ENCODE data around the gene PI16. TPM values are rescaled to one million over a fixed set of nuclear protein-coding genes. Genes with fewer than 3 reads are reported as not detected.

PI16 gene
- polyA plus RNA-seq, 3 donors = 0.22 TPM; not detected in 2

GRCh38 chr6:36967757-36968156 is 13.2 kb downstream of the PI16 start:
- no peak overlapping the region for H3K4me3 Mint-ChIP-seq
- Histone ChIP-seq H2AFZ (ENCODE audit: insufficient read depth, low read depth, low read length, poor library complexity, severe bottlenecking) (no peak overlapping the region), H3K4me3 (replicated peaks in 1 of 3; ENCODE audit: low read depth in 2 of 3, low read length in 3 of 3) (no peak overlapping the region), H3K9me3 (replicated peaks in 1 of 2; ENCODE audit: control insufficient read depth in 1 of 2, insufficient read depth in 1 of 2, low read length in 2 of 2) (no peaks in the 10 kb centered on the region), H3K36me3 (replicated peaks in 1 of 2; ENCODE audit: control insufficient read depth in 1 of 2, insufficient read depth in 2 of 2, low read length in 2 of 2) (peaks cover 59% of the 10 kb centered on the region in 2 donors), H3K9ac (ENCODE audit: insufficient read depth, low read length, poor library complexity, severe bottlenecking) (no peak overlapping the region), H3K4me2 (replicated peaks; ENCODE audit: extremely low read depth, low read length, poor library complexity, severe bottlenecking) (no peak overlapping the region), H3K27me3 (ENCODE audit: control insufficient read depth in 2 of 2, insufficient read depth in 2 of 2, low read length in 2 of 2) (no peaks in the 10 kb centered on the region), H3K79me2 (ENCODE audit: insufficient read depth, low read length) (no peaks in the 10 kb centered on the region), H3K4me1 (ENCODE audit: control insufficient read depth in 1 of 2, insufficient read depth in 2 of 2, low read length in 2 of 2) (peaks cover 10 to 16% of the 10 kb centered on the region in 2 donors), H4K20me1 (ENCODE audit: insufficient read depth, low read length) (peaks cover 34% of the 10 kb centered on the region), H3K27ac (ENCODE audit: low read depth in 1 of 2, low read length in 2 of 2) (no peak overlapping the region)
- H3K4me1 Mint-ChIP-seq = peaks cover 21% of the 10 kb centered on the region
- H3K36me3 Mint-ChIP-seq = peaks cover 61 to 62% of the 10 kb centered on the region in 2 donors
- H3K27me3 Mint-ChIP-seq (ENCODE audit: low read depth in 3 of 3) = peaks cover 0 to 3% (median 2%) of the 10 kb centered on the region in 3 donors
- no peak for DNase-seq
- TF ChIP-seq CTCF (IDR thresholded peaks at IDR 0.05) = no peak
- no peaks in the 10 kb centered on the region for H3K9me3 Mint-ChIP-seq
- 100% methylated on average over 3 of the region's 4 CpGs for WGBS (ENCODE audit: insufficient coverage)
- H3K27ac Mint-ChIP-seq = peak overlapping the region in 1 of 7 donors; percentile 26
- intact Hi-C loops (cut with micrococcal nuclease) = loop anchor here in 1 of 2 donors (10.0 kb wide), 1 partner anchor 47 kb away; no protein-coding TSS in a partner anchor

GRCh38 chr6:36968266-36968977 is 13.9 kb downstream of the PI16 start:
- H3K36me3 ChIP-seq (replicated peaks in 1 of 2; ENCODE audit: control insufficient read depth in 1 of 2, insufficient read depth in 2 of 2, low read length in 2 of 2) = peaks cover 66% of the 10 kb centered on the region in 2 donors
- WGBS (ENCODE audit: insufficient coverage) = 97% methylated on average over 13 of the region's 16 CpGs
- H3K4me1 ChIP-seq (ENCODE audit: control insufficient read depth in 1 of 2, insufficient read depth in 2 of 2, low read length in 2 of 2) = peaks cover 5 to 11% of the 10 kb centered on the region in 2 donors
- Mint-ChIP-seq H3K27me3 (ENCODE audit: low read depth in 3 of 3) (peaks cover 0 to 3% (median 1%) of the 10 kb centered on the region in 3 donors), H3K4me3 (no peak overlapping the region), H3K4me1 (peaks cover 14% of the 10 kb centered on the region), H3K27ac (peak overlapping the region in 2 of 7 donors; percentile 3 to 79), H3K9me3 (no peaks in the 10 kb centered on the region), H3K36me3 (peaks cover 67 to 69% of the 10 kb centered on the region in 2 donors)
- TF ChIP-seq CTCF (IDR thresholded peaks at IDR 0.05) = no peak
- no peaks in the 10 kb centered on the region for H3K9me3 ChIP-seq (replicated peaks in 1 of 2; ENCODE audit: control insufficient read depth in 1 of 2, insufficient read depth in 1 of 2, low read length in 2 of 2)
- H3K27me3 ChIP-seq (ENCODE audit: control insufficient read depth in 2 of 2, insufficient read depth in 2 of 2, low read length in 2 of 2) = no peaks in the 10 kb centered on the region
- no peaks in the 10 kb centered on the region for H3K79me2 ChIP-seq (ENCODE audit: insufficient read depth, low read length)
- no peak overlapping the region for H3K4me3 ChIP-seq (replicated peaks in 1 of 3; ENCODE audit: low read depth in 2 of 3, low read length in 3 of 3)
- no peak overlapping the region for H3K9ac ChIP-seq (ENCODE audit: insufficient read depth, low read length, poor library complexity, severe bottlenecking)
- H3K4me2 ChIP-seq (replicated peaks; ENCODE audit: extremely low read depth, low read length, poor library complexity, severe bottlenecking) = no peak overlapping the region
- intact Hi-C loops (cut with micrococcal nuclease) = loop anchor here in 1 of 2 donors (10.0 kb wide), 1 partner anchor 46 kb away; no protein-coding TSS in a partner anchor
- no peak overlapping the region for H2AFZ ChIP-seq (ENCODE audit: insufficient read depth, low read depth, low read length, poor library complexity, severe bottlenecking)
- peaks cover 38% of the 10 kb centered on the region for H4K20me1 ChIP-seq (ENCODE audit: insufficient read depth, low read length)
- H3K27ac ChIP-seq (ENCODE audit: low read depth in 1 of 2, low read length in 2 of 2) = no peak overlapping the region
- no peak for DNase-seq

Data from CD14-positive monocyte (primary cell).